Mammary epithelial cell (primary cell): ENCODE measurements around the gene IL20RA.

Experiments used
- EZH2 ChIP-seq: IDR thresholded peaks from 2 replicates; pipeline ENCODE4 v1.6.1; 2012; ENCODE audit warnings: low read length, inconsistent platforms, borderline replicate concordance
- TF ChIP-seq, protein P1 (sequence below), 2 donors: IDR thresholded peaks in 1 of 2; conservative IDR thresholded peaks in 1 of 2; 2 replicates each; pipeline ENCODE4 v1.5.1; 2011 to 2012; ENCODE audit warnings: inconsistent platforms in 2 of 2, low read length in 2 of 2, mild to moderate bottlenecking in 2 of 2, control low read depth in 1 of 2, low read depth in 1 of 2; ENCODE audit not compliant: insufficient read depth in 1 of 2; ENCODE audit errors: extremely low read depth in 1 of 2

- TF ChIP-seq, protein P1, sequence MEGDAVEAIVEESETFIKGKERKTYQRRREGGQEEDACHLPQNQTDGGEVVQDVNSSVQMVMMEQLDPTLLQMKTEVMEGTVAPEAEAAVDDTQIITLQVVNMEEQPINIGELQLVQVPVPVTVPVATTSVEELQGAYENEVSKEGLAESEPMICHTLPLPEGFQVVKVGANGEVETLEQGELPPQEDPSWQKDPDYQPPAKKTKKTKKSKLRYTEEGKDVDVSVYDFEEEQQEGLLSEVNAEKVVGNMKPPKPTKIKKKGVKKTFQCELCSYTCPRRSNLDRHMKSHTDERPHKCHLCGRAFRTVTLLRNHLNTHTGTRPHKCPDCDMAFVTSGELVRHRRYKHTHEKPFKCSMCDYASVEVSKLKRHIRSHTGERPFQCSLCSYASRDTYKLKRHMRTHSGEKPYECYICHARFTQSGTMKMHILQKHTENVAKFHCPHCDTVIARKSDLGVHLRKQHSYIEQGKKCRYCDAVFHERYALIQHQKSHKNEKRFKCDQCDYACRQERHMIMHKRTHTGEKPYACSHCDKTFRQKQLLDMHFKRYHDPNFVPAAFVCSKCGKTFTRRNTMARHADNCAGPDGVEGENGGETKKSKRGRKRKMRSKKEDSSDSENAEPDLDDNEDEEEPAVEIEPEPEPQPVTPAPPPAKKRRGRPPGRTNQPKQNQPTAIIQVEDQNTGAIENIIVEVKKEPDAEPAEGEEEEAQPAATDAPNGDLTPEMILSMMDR (conservative IDR thresholded peaks at IDR 0.05 in 1 of 2, IDR thresholded peaks at IDR 0.05 in 1 of 2; ENCODE audit: extremely low read depth in 1 of 2, insufficient read depth in 1 of 2, low read depth in 1 of 2, low read length in 2 of 2), result no peak
- TF ChIP-seq EZH2, result no peak
Measured at GRCh38 chr6:137000825-137001224, 43.9 kb downstream of the IL20RA start.
